Measurements from ENCODE around the gene HCAR1. TPM values are rescaled to one million over a fixed set of nuclear protein-coding genes. Genes with fewer than 3 reads are reported as not detected.
A peak's percentile ranks its signal among the peaks of the same experiment; 100 is the strongest.

The HCAR1 gene
- total RNA-seq: under 1 TPM; 0.10 to 0.89 (median 0.29) TPM

GRCh38 chr12:122730215-122731014, at the start of gene HCAR1:
TSS of gene HCAR1 (minus strand) at chr12:122730844. CDS start at chr12:122730339, 505 bp downstream.
- peaks cover 11% of the 10 kb centered on the region for H3K4me1 ChIP-seq

GRCh38 chr12:122757568-122757967, 26.9 kb upstream of the HCAR1 start:
- no peaks in the 10 kb centered on the region for H3K9me3 ChIP-seq
- H3K4me1 ChIP-seq: peaks cover 21% of the 10 kb centered on the region
- no peak overlapping the region for H3K4me3 ChIP-seq
- WGBS: 88% methylated on average over 1 of the region's 1 CpG
- TF ChIP-seq POLR2AphosphoS5 (IDR thresholded peaks at IDR 0.05) (no peak), CTCF (IDR thresholded peaks at IDR 0.05) (no peak), EP300 (IDR thresholded peaks at IDR 0.05) (no peak)
- no peaks in the 10 kb centered on the region for H3K27me3 ChIP-seq
- no peak overlapping the region for H3K27ac ChIP-seq
- DNase-seq (ENCODE audit: low spot score in 2 of 2): no peak
- peaks cover 72% of the 10 kb centered on the region for H3K36me3 ChIP-seq

More at GRCh38 chr12:122730215-122731014, at the start of gene HCAR1:
- 65% methylated on average over 30 of the region's 32 CpGs for WGBS
- Histone ChIP-seq H3K9me3 (no peaks in the 10 kb centered on the region), H3K36me3 (no peaks in the 10 kb centered on the region), H3K4me3 (peak within 1 kb of the TSS; percentile 19), H3K27me3 (no peaks in the 10 kb centered on the region), H3K27ac (no peak within 1 kb of the TSS)
- DNase-seq (ENCODE audit: low spot score in 2 of 2): no peak
- TF ChIP-seq CTCF (IDR thresholded peaks at IDR 0.05) (no peak), EP300 (IDR thresholded peaks at IDR 0.05) (no peak), POLR2A (IDR thresholded peaks at IDR 0.05) (no peak), POLR2AphosphoS5 (IDR thresholded peaks at IDR 0.05) (no peak)

- Histone ChIP-seq H3K27me3 (no peaks in the 10 kb centered on the region), H3K4me3 (no peak overlapping the region), H3K9me3 (no peaks in the 10 kb centered on the region), H3K4me1 (peaks cover 27% of the 10 kb centered on the region), H3K36me3 (peaks cover 51% of the 10 kb centered on the region), H3K27ac (no peak overlapping the region)
- TF ChIP-seq EP300 (IDR thresholded peaks at IDR 0.05) (no peak), POLR2A (IDR thresholded peaks at IDR 0.05) (no peak), POLR2AphosphoS5 (IDR thresholded peaks at IDR 0.05) (no peak), CTCF (IDR thresholded peaks at IDR 0.05) (no peak)
- no peak for DNase-seq (ENCODE audit: low spot score in 2 of 2)
- WGBS: 85% methylated on average over 1 of the region's 1 CpG
These were observed 24.1 kb upstream of the HCAR1 start for GRCh38 chr12:122754790-122755189.

GRCh38 chr12:122753319-122753650, 22.6 kb upstream of the HCAR1 start:
- WGBS: 6% methylated on average over 5 of the region's 5 CpGs

More at GRCh38 chr12:122753319-122753650, 22.6 kb upstream of the HCAR1 start:
- Histone ChIP-seq H3K27me3 (no peaks in the 10 kb centered on the region), H3K9me3 (no peaks in the 10 kb centered on the region), H3K4me3 (peak overlapping the region; percentile 66), H3K4me1 (peaks cover 24% of the 10 kb centered on the region), H3K36me3 (peaks cover 37% of the 10 kb centered on the region), H3K27ac (peak overlapping the region; percentile 79)
- DNase-seq (ENCODE audit: low spot score in 2 of 2): no peak
- TF ChIP-seq CTCF (IDR thresholded peaks at IDR 0.05) (no peak), POLR2AphosphoS5 (IDR thresholded peaks at IDR 0.05) (no peak), EP300 (IDR thresholded peaks at IDR 0.05) (no peak), POLR2A (IDR thresholded peaks at IDR 0.05) (no peak)

All from suprapubic skin (tissue), 4 donors.